Measurements from ENCODE around the gene FRMD5.
A peak's percentile ranks its signal among the peaks of the same experiment; 100 is the strongest.

FRMD5 gene

GRCh38 chr15:44087578-44088465 is 107.2 kb downstream of the FRMD5 start:
- peaks cover 0 to 4% (median 2%) of the 10 kb centered on the region in 5 experiments for H3K27me3 ChIP-seq (replicated peaks in 2 of 5; ENCODE audit: control insufficient read depth in 4 of 5, insufficient read depth in 5 of 5, low read length in 4 of 5)
- H3K4me3 ChIP-seq (ENCODE audit: control insufficient read depth in 1 of 7, extremely low read depth in 1 of 7, insufficient read depth in 4 of 7, low read depth in 2 of 7, low read length in 6 of 7), result no peak overlapping the region
- 100% methylated on average over 1 of the region's 3 CpGs for WGBS (ENCODE audit: insufficient coverage)
- CTCF ChIA-PET, result no interaction called here
- no peaks in the 10 kb centered on the region for H3K4me1 ChIP-seq (ENCODE audit: control extremely low read depth in 1 of 4, control insufficient read depth in 4 of 4, insufficient read depth in 4 of 4, low read length in 3 of 4)
- H3K9me3 ChIP-seq (ENCODE audit: control extremely low read depth in 1 of 5, control insufficient read depth in 4 of 5, insufficient read depth in 2 of 5, low read depth in 1 of 5, low read length in 4 of 5), result no peaks in the 10 kb centered on the region
- H3K27ac ChIP-seq (ENCODE audit: insufficient read depth in 1 of 2, low read depth in 1 of 2, low read length in 2 of 2, poor library complexity in 1 of 2, severe bottlenecking in 2 of 2), result no peak overlapping the region
- POLR2A ChIA-PET, result no interaction called here
- no peak for DNase-seq
- H3K36me3 ChIP-seq (ENCODE audit: control insufficient read depth in 4 of 4, insufficient read depth in 4 of 4, low read length in 3 of 4), result no peaks in the 10 kb centered on the region

- no peaks in the 10 kb centered on the region for H3K9me3 ChIP-seq (ENCODE audit: control extremely low read depth in 1 of 5, control insufficient read depth in 4 of 5, insufficient read depth in 2 of 5, low read depth in 1 of 5, low read length in 4 of 5)
- DNase-seq, result peak in 1 of 3 donors; percentile 3
- no peak overlapping the region for H3K27ac ChIP-seq (ENCODE audit: insufficient read depth in 1 of 2, low read depth in 1 of 2, low read length in 2 of 2, poor library complexity in 1 of 2, severe bottlenecking in 2 of 2)
- H3K36me3 ChIP-seq (ENCODE audit: control insufficient read depth in 4 of 4, insufficient read depth in 4 of 4, low read length in 3 of 4), result no peaks in the 10 kb centered on the region
- no peak overlapping the region for H3K4me3 ChIP-seq (ENCODE audit: control insufficient read depth in 1 of 7, extremely low read depth in 1 of 7, insufficient read depth in 4 of 7, low read depth in 2 of 7, low read length in 6 of 7)
- WGBS (ENCODE audit: insufficient coverage), result no CpG with 5 or more reads among the region's 2 CpGs
- CTCF ChIA-PET, result no interaction called here
- H3K27me3 ChIP-seq (replicated peaks in 2 of 5; ENCODE audit: control insufficient read depth in 4 of 5, insufficient read depth in 5 of 5, low read length in 4 of 5), result peaks cover 0 to 4% (median 2%) of the 10 kb centered on the region in 5 experiments
- POLR2A ChIA-PET, result no interaction called here
- no peaks in the 10 kb centered on the region for H3K4me1 ChIP-seq (ENCODE audit: control extremely low read depth in 1 of 4, control insufficient read depth in 4 of 4, insufficient read depth in 4 of 4, low read length in 3 of 4)
Measured at GRCh38 chr15:44084770-44085169, 110.3 kb downstream of the FRMD5 start.

DNA sequence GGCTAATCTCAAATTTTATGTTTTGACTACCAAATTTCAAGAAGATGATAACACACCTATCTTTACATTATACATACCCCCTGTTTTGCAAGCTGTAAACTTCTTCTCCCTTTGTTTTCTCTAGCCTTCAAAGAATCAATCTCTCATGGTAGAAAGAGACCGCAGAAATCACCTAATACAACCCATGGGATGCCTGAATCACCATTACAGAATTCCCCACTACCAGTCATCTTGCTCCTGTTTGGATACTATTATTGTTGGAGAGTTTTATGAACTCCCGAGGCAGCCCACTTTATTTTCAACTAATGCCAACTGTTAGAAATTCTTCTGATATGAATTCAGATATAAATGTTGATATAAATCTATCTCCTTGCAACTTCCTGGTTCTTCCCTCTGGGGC is 110.9 kb downstream of the FRMD5 start:
- no CpG with 5 or more reads among the region's 2 CpGs for WGBS (ENCODE audit: insufficient coverage)
- H3K27ac ChIP-seq (ENCODE audit: insufficient read depth in 1 of 2, low read depth in 1 of 2, low read length in 2 of 2, poor library complexity in 1 of 2, severe bottlenecking in 2 of 2), result no peak overlapping the region
- peaks cover 0 to 4% (median 2%) of the 10 kb centered on the region in 5 experiments for H3K27me3 ChIP-seq (replicated peaks in 2 of 5; ENCODE audit: control insufficient read depth in 4 of 5, insufficient read depth in 5 of 5, low read length in 4 of 5)
- H3K4me1 ChIP-seq (ENCODE audit: control extremely low read depth in 1 of 4, control insufficient read depth in 4 of 4, insufficient read depth in 4 of 4, low read length in 3 of 4), result no peaks in the 10 kb centered on the region
- no peak for DNase-seq
- ChIA-PET POLR2A (no interaction called here), CTCF (no interaction called here)
- H3K4me3 ChIP-seq (ENCODE audit: control insufficient read depth in 1 of 7, extremely low read depth in 1 of 7, insufficient read depth in 4 of 7, low read depth in 2 of 7, low read length in 6 of 7), result no peak overlapping the region
- no peaks in the 10 kb centered on the region for H3K9me3 ChIP-seq (ENCODE audit: control extremely low read depth in 1 of 5, control insufficient read depth in 4 of 5, insufficient read depth in 2 of 5, low read depth in 1 of 5, low read length in 4 of 5)
- no peaks in the 10 kb centered on the region for H3K36me3 ChIP-seq (ENCODE audit: control insufficient read depth in 4 of 4, insufficient read depth in 4 of 4, low read length in 3 of 4)

GRCh38 chr15:44082558-44083157 is 112.4 kb downstream of the FRMD5 start:
- H3K9me3 ChIP-seq (ENCODE audit: control extremely low read depth in 1 of 5, control insufficient read depth in 4 of 5, insufficient read depth in 2 of 5, low read depth in 1 of 5, low read length in 4 of 5), result no peaks in the 10 kb centered on the region
- peaks cover 0 to 4% (median 2%) of the 10 kb centered on the region in 5 experiments for H3K27me3 ChIP-seq (replicated peaks in 2 of 5; ENCODE audit: control insufficient read depth in 4 of 5, insufficient read depth in 5 of 5, low read length in 4 of 5)
- no CpG with 5 or more reads among the region's 1 CpG for WGBS (ENCODE audit: insufficient coverage)
- POLR2A ChIA-PET, result no interaction called here
- H3K27ac ChIP-seq (ENCODE audit: insufficient read depth in 1 of 2, low read depth in 1 of 2, low read length in 2 of 2, poor library complexity in 1 of 2, severe bottlenecking in 2 of 2), result no peak overlapping the region
- DNase-seq, result no peak
- no peak overlapping the region for H3K4me3 ChIP-seq (ENCODE audit: control insufficient read depth in 1 of 7, extremely low read depth in 1 of 7, insufficient read depth in 4 of 7, low read depth in 2 of 7, low read length in 6 of 7)
- no peaks in the 10 kb centered on the region for H3K4me1 ChIP-seq (ENCODE audit: control extremely low read depth in 1 of 4, control insufficient read depth in 4 of 4, insufficient read depth in 4 of 4, low read length in 3 of 4)
- no peaks in the 10 kb centered on the region for H3K36me3 ChIP-seq (ENCODE audit: control insufficient read depth in 4 of 4, insufficient read depth in 4 of 4, low read length in 3 of 4)
- CTCF ChIA-PET, result interaction anchor here (1.3 kb wide), 1 partner anchor 12 kb away, joined by 4 read pairs; no protein-coding TSS in a partner anchor

DNA sequence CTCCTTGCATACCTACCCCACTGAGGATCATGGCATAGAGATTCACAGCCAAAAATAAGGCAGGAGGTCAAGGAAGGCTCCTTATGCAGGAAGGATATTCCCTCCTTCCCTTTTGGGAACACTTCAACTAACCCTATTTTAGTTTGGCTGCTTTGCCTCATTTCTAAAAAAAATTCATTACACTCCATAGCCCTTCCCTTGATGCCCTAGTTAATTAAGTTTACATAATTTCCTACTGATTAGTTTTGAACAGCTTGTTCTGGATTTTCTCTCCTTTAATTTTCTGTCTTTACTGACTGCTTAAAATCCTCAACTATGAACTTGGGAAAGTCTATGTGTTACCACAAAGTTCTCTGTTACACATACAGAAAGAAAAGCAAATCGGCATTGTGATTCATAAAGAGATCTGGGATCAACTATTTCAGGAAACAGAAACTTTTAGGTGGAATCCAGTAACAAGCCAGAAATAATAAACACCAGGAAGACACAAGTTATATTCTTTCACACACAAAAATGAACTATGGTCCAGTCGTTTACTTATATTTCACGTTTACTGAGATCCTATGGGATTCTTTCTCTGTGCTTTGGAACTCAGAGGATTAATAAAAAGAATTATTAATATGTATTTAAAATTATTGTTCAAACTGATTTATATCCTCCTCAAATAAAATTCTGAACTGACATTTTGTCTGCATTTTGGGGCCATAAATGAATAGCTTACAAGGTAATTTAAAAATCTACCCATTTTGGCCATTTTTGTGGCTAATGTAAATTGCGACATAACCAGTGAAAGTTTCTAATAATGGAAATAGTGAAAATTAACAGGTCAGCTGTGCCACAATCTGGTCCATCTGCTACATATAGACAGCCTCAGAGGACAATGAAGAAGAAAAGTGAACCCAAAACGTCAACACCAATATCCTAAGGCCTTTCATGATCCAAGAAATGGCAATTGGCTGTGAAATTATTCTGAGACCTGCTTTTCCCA is 113.8 kb downstream of the FRMD5 start:
- WGBS (ENCODE audit: insufficient coverage), result 100% methylated on average over 2 of the region's 5 CpGs
- Histone ChIP-seq H3K4me1 (ENCODE audit: control extremely low read depth in 1 of 4, control insufficient read depth in 4 of 4, insufficient read depth in 4 of 4, low read length in 3 of 4) (no peaks in the 10 kb centered on the region), H3K27me3 (replicated peaks in 2 of 5; ENCODE audit: control insufficient read depth in 4 of 5, insufficient read depth in 5 of 5, low read length in 4 of 5) (peaks cover 0 to 4% (median 2%) of the 10 kb centered on the region in 5 experiments), H3K4me3 (ENCODE audit: control insufficient read depth in 1 of 7, extremely low read depth in 1 of 7, insufficient read depth in 4 of 7, low read depth in 2 of 7, low read length in 6 of 7) (no peak overlapping the region), H3K9me3 (ENCODE audit: control extremely low read depth in 1 of 5, control insufficient read depth in 4 of 5, insufficient read depth in 2 of 5, low read depth in 1 of 5, low read length in 4 of 5) (no peaks in the 10 kb centered on the region), H3K36me3 (ENCODE audit: control insufficient read depth in 4 of 4, insufficient read depth in 4 of 4, low read length in 3 of 4) (no peaks in the 10 kb centered on the region), H3K27ac (ENCODE audit: insufficient read depth in 1 of 2, low read depth in 1 of 2, low read length in 2 of 2, poor library complexity in 1 of 2, severe bottlenecking in 2 of 2) (no peak overlapping the region)
- DNase-seq, result no peak
- ChIA-PET CTCF (no interaction called here), POLR2A (no interaction called here)

GRCh38 chr15:44075535-44075934 is 119.5 kb downstream of the FRMD5 start:
- POLR2A ChIA-PET, result no interaction called here
- Histone ChIP-seq H3K27me3 (replicated peaks in 2 of 5; ENCODE audit: control insufficient read depth in 4 of 5, insufficient read depth in 5 of 5, low read length in 4 of 5) (peaks cover 0 to 6% (median 0%) of the 10 kb centered on the region in 5 experiments), H3K9me3 (ENCODE audit: control extremely low read depth in 1 of 5, control insufficient read depth in 4 of 5, insufficient read depth in 2 of 5, low read depth in 1 of 5, low read length in 4 of 5) (no peaks in the 10 kb centered on the region), H3K36me3 (ENCODE audit: control insufficient read depth in 4 of 4, insufficient read depth in 4 of 4, low read length in 3 of 4) (no peaks in the 10 kb centered on the region), H3K27ac (ENCODE audit: insufficient read depth in 1 of 2, low read depth in 1 of 2, low read length in 2 of 2, poor library complexity in 1 of 2, severe bottlenecking in 2 of 2) (no peak overlapping the region), H3K4me1 (ENCODE audit: control extremely low read depth in 1 of 4, control insufficient read depth in 4 of 4, insufficient read depth in 4 of 4, low read length in 3 of 4) (no peaks in the 10 kb centered on the region), H3K4me3 (ENCODE audit: control insufficient read depth in 1 of 7, extremely low read depth in 1 of 7, insufficient read depth in 4 of 7, low read depth in 2 of 7, low read length in 6 of 7) (no peak overlapping the region)
- CTCF ChIA-PET, result no interaction called here
- WGBS (ENCODE audit: insufficient coverage), result no CpG with 5 or more reads among the region's 3 CpGs
- no peak for DNase-seq
